ENCODE data around the gene RSRC1. TPM values are rescaled to one million over a fixed set of nuclear protein-coding genes. Genes with fewer than 3 reads are reported as not detected.
"Not testable (repeated sequence)": the region's sequence is repeated elsewhere in the genome, so short reads cannot be mapped to it uniquely, and the experiment has no call there.

RSRC1 gene
- total and polyA plus RNA-seq, 3 donors from 2014 or later: 12.6 to 53.3 (median 43.8) TPM

GRCh38 chr3:158548691-158549090, 438.8 kb downstream of the RSRC1 start:
- H3K4me1 ChIP-seq: no peaks in the 10 kb centered on the region
- no peak for TF ChIP-seq CTCF (IDR thresholded peaks at IDR 0.05)
- TF ChIP-seq POLR2A (IDR thresholded peaks at IDR 0.05): no peak
- H3K27ac ChIP-seq: no peak overlapping the region
- no peaks in the 10 kb centered on the region for H3K9me3 ChIP-seq
- no peaks in the 10 kb centered on the region for H3K36me3 ChIP-seq (ENCODE audit: low read depth, missing control alignments)
- H3K27me3 ChIP-seq: no peaks in the 10 kb centered on the region
- no peak overlapping the region for H3K4me3 ChIP-seq
- DNase-seq: no peak
- intact Hi-C loops (cut with DNase I; ENCODE audit: low total_unique reads): no loop called here
- WGBS, 2 donors: 66 to 73% methylated on average over 4 of the region's 4 CpGs

- 90 to 96% methylated on average over 9 of the region's 9 CpGs for WGBS, 2 donors
- H3K36me3 ChIP-seq (ENCODE audit: low read depth, missing control alignments): not testable (repeated sequence)
These were observed 440.0 kb downstream of the RSRC1 start for GRCh38 chr3:158549938-158550337.

GRCh38 chr3:158552124-158552523, 442.2 kb downstream of the RSRC1 start:
- H3K4me3 ChIP-seq: no peak overlapping the region
- no peak for DNase-seq
- no peaks in the 10 kb centered on the region for H3K4me1 ChIP-seq
- no peaks in the 10 kb centered on the region for H3K27me3 ChIP-seq
- no peaks in the 10 kb centered on the region for H3K36me3 ChIP-seq (ENCODE audit: low read depth, missing control alignments)
- WGBS, 2 donors: 81 to 86% methylated on average over 2 of the region's 2 CpGs
- no peak overlapping the region for H3K27ac ChIP-seq
- no peaks in the 10 kb centered on the region for H3K9me3 ChIP-seq
- intact Hi-C loops (cut with DNase I; ENCODE audit: low total_unique reads): no loop called here
- no peak for TF ChIP-seq POLR2A (IDR thresholded peaks at IDR 0.05)
- TF ChIP-seq CTCF (IDR thresholded peaks at IDR 0.05): no peak

More at GRCh38 chr3:158549938-158550337, 440.0 kb downstream of the RSRC1 start:
- H3K27me3 ChIP-seq; intact Hi-C loops (cut with DNase I; ENCODE audit: low total_unique reads); H3K9me3 ChIP-seq; H3K27ac ChIP-seq; H3K4me1 ChIP-seq; H3K4me3 ChIP-seq; DNase-seq: not testable (repeated sequence)

- Histone ChIP-seq H3K4me1 (no peaks in the 10 kb centered on the region), H3K27me3 (no peaks in the 10 kb centered on the region), H3K36me3 (ENCODE audit: low read depth, missing control alignments) (no peaks in the 10 kb centered on the region), H3K4me3 (no peak overlapping the region), H3K9me3 (no peaks in the 10 kb centered on the region), H3K27ac (no peak overlapping the region)
- no peak for DNase-seq
- no peak for TF ChIP-seq CTCF (IDR thresholded peaks at IDR 0.05)
- no peak for TF ChIP-seq POLR2A (IDR thresholded peaks at IDR 0.05)
- WGBS, 2 donors: 91 to 94% methylated on average over 4 of the region's 4 CpGs
- intact Hi-C loops (cut with DNase I; ENCODE audit: low total_unique reads): no loop called here
These were observed 449.6 kb downstream of the RSRC1 start for GRCh38 chr3:158559504-158559903.

- no peak for TF ChIP-seq POLR2A (IDR thresholded peaks at IDR 0.05)
- no peak for TF ChIP-seq CTCF (IDR thresholded peaks at IDR 0.05)
- H3K36me3 ChIP-seq (ENCODE audit: low read depth, missing control alignments): no peaks in the 10 kb centered on the region
- no peaks in the 10 kb centered on the region for H3K4me1 ChIP-seq
- intact Hi-C loops (cut with DNase I; ENCODE audit: low total_unique reads): no loop called here
- 100% methylated on average over 1 of the region's 1 CpG for WGBS, 2 donors
- no peaks in the 10 kb centered on the region for H3K9me3 ChIP-seq
- H3K27me3 ChIP-seq: no peaks in the 10 kb centered on the region
- no peak overlapping the region for H3K4me3 ChIP-seq
- DNase-seq: no peak
- no peak overlapping the region for H3K27ac ChIP-seq
These were observed 451.1 kb downstream of the RSRC1 start for GRCh38 chr3:158560979-158561378.
